ENCODE measurements around the gene HIRA.

HIRA gene, protein sequence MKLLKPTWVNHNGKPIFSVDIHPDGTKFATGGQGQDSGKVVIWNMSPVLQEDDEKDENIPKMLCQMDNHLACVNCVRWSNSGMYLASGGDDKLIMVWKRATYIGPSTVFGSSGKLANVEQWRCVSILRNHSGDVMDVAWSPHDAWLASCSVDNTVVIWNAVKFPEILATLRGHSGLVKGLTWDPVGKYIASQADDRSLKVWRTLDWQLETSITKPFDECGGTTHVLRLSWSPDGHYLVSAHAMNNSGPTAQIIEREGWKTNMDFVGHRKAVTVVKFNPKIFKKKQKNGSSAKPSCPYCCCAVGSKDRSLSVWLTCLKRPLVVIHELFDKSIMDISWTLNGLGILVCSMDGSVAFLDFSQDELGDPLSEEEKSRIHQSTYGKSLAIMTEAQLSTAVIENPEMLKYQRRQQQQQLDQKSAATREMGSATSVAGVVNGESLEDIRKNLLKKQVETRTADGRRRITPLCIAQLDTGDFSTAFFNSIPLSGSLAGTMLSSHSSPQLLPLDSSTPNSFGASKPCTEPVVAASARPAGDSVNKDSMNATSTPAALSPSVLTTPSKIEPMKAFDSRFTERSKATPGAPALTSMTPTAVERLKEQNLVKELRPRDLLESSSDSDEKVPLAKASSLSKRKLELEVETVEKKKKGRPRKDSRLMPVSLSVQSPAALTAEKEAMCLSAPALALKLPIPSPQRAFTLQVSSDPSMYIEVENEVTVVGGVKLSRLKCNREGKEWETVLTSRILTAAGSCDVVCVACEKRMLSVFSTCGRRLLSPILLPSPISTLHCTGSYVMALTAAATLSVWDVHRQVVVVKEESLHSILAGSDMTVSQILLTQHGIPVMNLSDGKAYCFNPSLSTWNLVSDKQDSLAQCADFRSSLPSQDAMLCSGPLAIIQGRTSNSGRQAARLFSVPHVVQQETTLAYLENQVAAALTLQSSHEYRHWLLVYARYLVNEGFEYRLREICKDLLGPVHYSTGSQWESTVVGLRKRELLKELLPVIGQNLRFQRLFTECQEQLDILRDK

DNA sequence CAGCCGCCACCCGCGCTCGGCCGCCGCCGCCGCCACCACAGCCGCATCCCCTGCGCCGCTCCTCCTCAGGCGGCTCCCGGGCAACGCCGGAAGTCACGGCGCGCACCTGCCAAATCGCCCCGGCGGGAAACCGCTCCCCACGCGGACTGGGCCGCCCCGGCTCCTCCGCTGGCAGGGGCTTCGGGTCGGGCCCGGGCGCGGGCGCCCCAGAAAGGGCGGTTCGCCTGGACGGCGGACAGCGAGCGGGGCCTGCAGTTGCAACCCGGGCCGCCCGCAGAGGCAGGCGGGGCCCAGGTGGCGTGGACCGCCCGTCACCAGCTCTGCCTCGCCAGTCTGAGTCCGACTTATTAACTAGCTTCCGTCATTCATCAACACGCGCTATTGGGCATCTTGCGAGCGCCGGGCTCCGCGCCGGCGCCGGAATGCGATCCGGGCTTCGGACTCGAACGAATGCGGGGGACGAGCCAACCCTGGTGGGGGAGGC lies at the start of gene HIRA:
Gene HIRA, minus strand, starts transcription at position 85 of the 484 bp plus-strand sequence. CDS start 257 bp downstream, outside the sequence.
- peak; percentile 87 to 89 for DNase-seq

DNA sequence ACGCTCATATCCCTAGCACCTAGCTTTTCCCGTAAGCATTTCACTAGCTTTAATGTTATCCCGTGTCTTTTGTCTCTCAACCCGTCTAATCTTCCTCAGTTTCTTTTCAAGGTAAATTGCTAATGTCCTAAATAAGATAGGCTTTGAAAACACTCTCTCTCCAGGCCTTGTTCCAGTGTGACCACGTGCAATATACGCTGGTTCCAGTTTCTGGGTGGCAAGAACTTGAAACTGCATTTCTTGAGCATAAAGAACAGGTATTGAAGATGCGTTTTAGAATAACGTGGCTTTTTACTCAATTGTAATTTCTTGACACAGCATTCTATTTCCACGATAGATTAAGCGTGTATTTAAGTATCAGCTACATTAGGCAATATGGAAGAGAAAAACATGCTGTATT lies 49.3 kb upstream of the HIRA start:
- no peak for DNase-seq

DNA sequence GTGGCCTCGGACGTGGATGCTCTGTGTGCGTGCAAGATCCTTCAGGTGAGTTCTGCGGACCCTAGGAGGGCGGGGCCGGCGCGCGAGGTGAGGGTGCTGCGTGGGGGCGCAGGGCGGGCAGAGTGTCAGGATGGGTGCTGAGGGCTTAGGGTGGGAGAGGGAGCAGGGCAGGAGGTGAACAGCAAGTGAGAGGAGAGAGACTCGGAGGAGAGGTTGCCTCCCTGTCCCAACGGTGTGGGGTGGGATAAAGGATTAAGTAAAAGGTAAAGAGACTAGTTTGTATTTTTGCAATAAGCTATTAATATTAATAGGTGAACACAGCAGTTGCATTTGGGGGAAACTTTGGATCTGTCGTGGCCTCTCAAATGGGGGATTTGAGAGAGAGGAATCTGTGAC lies 48.6 kb upstream of the HIRA start:
- no peak for DNase-seq

DNA sequence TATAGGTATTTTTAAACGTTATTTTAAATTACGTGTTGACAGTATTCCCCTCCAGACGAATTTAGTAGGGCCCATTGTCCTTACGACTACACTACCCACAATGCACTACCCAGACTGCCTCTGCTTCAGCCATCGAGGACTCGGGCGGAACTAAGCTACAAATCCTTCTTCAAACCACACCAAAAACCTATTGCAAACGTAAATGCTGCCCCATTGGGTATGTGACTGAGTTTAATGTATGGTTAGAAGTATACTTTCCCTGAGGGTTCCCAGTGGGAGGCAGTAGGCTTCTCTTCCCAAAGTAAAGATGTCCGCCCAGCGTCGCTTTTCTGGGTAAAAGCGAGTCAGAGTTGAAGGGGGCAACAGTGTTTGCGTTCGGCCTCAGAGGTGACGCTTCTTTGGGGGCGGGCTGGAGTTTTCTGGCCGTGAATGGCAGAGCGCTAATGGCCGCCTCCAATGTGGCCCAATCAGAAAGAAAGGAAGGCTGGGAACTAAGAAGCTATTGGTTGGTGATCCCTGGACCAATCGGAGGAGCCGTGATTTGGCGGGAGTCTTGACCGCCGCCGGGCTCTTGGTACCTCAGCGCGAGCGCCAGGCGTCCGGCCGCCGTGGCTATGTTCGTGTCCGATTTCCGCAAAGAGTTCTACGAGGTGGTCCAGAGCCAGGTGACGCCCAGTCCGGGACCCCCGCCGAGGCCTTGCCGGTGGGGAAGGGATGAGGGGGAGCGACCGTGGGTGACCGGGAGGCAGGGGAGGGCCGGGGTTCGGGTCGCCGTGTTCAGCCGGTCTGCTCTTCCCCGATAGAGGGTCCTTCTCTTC lies 48.0 kb upstream of the HIRA start, which contains the start of gene CDC45:
Gene CDC45, plus strand, starts transcription at position 566 of the 818 bp plus-strand sequence. Its CDS starts 49 bp downstream, at position 615.
- peak; percentile 92 to 95 for DNase-seq

DNA sequence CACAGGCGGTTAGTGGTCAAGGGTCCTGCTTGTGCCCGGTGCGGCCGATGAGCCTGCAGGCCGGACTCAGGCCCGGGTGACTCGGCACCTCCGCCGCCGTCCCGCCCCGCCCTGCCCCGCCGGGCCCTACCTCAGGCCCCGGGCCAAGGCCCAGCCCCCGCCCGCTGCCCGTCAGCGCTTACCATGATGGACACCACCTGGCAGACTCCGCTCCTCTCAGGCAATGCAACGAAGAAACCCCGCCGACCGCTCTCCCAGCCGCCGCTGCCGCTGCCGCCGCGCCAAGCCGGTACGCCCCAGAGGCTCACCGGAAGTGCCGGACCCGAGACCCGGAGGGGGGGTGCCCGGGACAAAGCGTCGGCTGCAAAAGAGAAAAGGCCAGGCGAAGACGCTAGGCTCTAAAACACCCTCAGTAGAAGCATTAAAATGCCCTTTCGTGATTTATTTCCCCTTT lies 47.4 kb upstream of the HIRA start, which contains the start of gene UFD1:
Gene UFD1, minus strand, starts transcription at position 293 of the 454 bp plus-strand sequence. Its CDS starts 108 bp downstream, at position 185.
- peak; percentile 76 to 83 for DNase-seq

DNA sequence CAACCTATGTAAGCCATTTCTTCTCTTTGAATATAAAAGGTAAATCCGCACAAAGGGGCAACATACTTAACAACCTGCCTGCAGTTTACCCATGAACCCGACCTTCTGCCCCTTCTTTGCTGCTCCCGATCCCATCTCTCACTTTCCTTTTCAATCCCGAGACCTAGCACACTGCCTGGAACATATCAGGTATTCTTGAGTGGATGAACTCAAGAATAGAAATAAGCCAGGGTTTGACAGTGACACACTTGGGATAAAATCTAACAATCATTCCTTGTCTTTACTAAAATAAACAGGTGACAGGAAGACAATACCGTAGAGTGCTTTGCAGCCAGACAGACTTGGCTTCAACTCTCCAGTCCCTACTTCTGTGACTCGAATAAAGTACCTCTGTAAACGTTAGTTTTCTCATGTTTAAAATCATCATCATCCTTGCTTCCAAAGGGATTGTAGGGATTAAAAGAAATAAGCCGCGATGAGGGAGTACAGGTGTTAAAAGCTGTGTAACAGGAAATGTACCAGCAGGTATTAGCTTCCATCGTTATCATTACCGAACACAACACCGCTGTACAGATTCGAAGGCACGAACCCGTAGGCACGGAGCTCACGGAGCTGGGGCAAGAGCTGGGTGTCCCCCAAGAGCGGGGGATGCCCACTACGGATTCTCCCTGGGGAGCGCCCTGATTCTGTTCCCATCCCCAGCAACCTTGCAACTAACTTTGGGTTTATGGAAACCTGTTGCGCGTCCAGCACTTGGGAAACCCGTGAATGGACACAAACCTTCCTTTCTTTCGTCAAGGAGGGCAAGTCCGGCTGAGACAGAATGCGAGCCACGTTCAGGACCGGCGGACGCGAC lies 46.7 kb upstream of the HIRA start:
- peak in 1 of 2 experiments; percentile 12 for DNase-seq

DNA sequence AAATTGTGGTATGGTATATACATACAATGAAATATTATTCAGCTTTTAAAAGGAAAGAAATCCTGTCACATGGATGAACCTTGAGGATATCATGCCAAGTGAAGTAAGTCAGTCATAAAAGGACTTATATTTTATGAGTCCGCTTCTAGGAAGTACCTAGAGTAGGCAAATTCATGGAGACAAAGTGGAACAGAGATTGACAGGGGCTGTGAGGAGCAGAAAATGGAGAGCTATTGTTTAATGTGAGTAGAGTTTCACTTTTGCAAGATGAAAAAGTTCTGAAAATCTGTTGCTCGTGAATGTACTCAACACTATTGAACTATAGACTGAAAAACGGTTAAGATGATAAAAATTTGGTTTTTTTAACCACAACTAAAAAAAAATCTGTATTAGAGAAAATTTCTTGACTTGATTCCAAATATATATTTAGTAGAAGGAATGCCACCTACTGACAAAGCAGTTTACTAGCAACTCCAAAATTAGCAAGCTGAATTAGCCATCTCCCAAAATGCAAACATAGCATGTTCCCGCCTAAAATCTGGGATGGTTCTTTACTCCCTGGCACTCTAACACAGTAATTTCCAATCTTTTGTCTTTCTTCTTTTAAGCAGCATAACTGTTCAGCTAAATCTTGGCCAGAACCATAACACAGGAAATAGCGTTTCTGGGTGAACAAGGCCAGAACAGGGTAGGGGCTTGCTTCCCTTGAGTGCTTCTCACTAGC lies 46.0 kb upstream of the HIRA start:
- DNase-seq, result no peak

DNA sequence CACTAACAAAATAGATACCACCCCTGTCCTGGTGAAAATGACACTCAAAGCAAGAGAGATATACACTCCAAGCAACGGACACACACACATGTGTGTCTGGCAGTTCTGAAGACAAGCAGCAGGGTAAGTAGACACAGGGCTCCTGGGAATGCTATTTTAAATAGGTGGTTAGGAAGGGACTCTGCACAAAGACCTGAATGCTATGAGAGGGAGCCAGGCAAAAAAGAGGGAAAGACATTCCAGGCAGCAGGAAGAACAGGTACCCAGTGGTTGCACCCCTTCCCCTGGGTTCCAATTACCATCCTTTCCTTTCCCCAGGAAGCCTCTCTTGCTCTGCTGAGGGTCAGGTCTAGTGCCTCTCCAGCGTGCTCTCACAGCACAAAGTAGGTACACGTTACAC lies 44.5 kb upstream of the HIRA start:
- DNase-seq, result no peak

DNA sequence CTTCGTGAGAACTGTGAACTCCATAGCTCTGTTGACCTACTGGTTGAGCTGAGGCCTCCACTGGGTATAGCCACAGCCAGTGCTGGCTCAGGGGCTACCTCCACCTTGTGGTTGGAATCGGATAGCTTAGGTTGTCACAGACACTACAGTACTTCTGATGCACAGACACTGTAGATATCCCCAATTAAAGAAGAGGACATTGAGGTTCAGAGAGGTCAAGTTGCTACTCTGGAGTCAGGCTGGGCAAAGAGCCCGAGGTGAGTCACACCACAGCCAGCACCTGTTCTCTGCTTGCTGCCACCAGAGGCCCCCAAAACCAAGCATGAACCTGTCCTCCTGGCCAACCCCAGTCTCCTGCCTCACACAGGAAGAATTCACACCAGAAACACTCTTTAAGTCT lies 42.0 kb upstream of the HIRA start:
- DNase-seq, result no peak

DNA sequence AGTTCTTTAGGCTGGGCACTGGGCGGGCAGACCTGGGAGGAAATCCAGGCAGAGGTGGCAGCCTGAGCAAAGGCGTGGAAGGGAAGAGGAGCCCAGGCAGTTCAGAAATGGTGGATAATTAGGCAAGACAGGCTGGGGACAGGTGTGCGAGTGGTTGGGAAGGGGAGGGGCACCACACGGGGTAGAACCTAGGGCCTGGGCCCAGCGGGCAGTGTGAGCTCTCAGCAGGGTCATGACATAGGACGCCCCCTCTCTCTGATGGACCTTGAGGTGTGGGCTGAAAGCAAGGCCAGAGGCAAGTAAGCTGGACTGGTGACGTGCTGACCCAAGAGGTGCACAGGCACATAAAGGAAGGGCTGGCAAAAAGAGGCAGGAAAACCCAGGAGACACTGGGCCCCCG lies 40.7 kb upstream of the HIRA start:
- DNase-seq, result no peak

DNA sequence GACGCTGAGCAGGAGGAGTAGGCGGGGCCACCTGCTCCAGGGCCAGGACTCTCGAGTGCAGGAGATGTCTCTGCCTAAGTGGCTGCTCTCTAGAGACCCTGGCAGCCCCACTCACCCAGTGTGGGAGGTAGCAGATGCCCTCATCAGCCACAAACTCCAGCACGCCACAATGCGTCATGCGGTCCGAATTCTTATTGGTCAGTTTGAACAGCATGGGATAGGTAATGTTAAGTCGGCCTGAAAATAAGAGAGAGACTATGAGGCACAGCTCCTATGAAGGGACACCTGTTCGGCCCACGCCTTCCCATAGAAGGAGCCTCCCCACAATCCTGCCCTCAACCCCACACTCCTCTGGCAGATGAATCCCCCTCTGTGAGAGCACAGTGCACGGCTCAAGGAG lies 40.0 kb upstream of the HIRA start:
- DNase-seq, result no peak

DNA sequence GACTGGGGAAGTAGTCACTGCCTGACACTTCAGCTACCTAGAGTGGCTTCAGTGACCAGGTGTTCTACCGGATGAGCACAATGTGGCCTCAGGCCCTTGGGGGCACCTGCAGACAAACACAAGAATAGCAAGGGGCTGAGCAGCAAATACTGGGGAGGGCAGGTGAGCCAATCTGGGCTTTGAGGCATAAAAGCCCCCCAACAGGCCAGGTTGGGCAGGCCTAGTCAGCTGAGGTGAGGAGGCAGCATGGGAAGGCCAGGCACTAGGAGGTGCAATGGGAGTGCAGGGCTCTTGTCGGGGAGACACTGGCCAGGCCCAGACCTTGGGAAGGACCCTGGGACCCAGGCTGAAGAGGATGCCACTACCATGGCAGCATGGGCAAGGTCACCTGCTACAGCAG lies 38.5 kb upstream of the HIRA start:
- DNase-seq, result no peak

DNA sequence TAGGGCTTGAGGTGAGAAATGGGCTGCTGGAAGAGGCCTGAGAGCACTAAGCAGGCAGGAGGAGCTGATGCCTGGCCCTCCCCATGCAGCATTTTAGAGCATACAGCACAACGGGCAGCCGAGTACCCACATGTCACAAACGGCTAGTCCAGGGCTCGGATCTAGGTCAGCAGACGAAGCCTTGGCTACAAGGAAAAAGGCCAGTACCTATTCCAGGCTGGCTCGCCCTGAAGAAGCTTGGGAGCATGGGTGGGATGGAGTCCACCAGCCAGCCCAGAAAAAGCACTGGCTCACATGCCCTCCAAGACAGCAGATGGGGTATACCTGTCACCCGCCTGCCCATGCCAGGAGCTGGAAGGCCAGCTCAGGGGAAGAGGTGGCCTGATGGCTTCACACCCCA lies 37.9 kb upstream of the HIRA start:
- DNase-seq, result no peak

DNA sequence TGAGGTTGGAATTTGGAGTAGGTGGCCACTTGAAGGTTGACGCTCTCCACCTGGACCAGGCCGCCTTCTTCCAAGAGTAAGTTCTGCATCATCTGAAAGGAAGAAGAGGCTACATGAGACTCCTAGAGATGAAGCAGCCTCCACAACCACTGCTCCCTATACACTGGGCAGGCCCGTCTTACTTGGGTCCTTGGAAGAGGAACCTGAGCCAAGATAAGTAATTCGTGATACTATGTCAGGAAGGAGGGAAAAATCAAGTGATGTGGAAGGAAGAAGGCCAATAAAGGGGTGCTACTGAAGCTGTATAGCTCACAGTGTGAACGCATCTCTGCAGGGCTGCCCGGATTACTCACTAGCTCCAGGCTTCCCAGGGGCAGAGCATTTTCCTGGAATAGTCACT lies 36.4 kb upstream of the HIRA start:
- DNase-seq, result no peak

DNA sequence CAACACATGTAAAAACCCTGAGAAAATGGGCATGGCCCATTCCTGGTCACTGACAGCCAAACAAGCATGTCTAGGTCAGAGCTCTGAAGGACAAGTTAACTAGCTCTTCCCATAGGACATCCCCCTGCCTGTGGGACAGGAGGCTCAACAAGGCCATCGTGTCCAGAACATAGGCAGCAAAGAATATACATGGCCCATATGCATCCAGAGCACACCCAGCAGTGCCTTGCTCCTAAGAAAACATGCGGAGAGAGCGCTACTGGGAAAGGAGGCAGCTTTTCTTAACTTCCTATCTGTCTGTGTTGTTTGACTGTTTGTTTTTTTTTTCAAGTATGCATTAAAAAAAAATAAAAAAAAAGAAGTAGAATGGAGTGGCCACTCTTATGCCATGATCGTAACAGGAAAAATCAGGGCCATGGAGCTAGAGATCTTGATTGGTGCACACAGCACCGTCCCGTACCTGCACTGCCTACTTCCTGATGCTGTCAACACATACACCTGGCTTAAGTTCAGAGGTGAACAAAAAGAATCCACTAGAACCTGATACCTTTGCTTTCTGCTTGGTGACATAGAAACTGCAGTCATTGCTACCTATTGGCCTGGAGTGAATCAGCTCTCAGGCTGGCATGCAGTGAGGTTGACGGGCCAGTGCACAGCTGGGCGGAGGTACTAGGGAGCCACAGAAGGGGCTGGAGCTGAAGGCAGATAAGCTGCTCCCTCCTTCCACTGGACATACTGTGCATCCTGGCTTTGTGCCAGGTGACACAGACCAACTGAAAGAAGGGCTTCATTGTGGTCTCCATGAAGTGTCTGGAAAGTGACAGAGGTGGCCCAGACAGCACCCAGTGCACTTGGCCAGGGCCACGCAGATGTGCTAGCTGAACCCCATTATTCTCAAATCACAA lies 35.6 kb upstream of the HIRA start:
- DNase-seq, result no peak

DNA sequence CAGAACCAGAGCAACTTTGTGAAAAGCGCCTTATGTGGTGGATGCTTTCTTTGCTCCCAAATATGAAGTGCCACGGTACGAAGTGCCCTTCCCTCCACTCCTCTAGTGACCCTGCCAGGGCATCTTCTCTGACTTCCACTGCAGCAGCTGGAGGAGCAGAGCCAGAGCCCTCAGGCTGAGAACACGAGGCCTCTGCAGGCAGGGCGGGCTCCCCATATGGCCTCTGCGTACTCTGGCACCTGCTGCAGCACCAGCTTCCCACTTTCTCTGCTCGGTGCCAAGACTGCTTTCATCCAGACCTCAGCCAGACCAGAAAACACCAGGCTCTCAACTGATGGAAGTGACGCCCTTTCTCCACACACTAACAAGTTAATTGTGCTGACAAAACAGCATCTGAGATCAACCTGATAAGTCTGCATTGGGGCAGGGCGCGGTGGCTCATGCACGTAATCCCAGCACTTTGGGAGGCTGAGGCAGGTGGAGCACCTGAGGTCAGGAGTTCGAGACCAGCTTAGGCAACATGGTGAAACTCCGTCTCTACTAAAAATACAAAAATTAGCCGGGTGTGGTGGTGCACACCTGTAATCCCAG lies 34.7 kb upstream of the HIRA start:
- no peak for DNase-seq

DNA sequence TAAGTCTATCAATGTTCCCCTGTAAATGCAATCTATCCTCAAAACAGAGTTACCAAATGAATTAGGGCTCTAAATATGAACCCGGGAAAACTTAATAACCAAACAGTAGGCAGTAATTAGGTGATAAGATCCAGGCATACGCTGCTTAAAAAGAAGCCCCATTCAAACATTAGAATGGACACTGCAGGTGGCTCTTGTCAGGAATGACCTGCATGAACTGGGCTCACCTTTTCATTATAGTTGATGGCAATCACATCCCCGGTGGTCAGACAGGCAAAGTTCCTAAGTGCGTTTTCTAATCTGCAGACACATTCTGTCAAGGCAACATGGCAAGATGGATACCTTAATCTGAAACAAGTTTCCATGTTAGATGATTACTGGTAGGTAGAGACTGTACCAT lies 33.4 kb upstream of the HIRA start:
- no peak for DNase-seq

DNA sequence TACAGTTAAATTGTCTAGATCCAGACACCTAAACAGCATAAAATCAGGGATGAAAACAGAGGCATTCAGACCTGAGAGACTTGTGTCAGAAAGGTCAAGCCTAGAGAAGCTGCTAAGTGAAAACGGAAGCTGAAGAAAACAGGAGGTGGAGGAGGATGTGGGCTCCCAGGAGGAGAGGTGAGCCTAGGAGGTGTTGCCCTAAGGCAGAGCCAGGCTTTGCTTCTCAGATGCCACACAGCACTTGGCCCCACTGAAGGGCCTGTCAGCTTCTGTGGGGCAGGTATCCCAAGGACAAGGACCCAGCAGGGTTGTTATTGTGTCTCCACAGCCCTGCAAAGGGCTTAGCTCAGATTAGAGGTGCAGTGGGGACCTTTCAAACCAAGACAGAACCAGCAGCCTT lies 33.0 kb upstream of the HIRA start:
- DNase-seq, result no peak
